IMR-90 (cell line): ENCODE data around the gene LANCL3. TPM values are rescaled to one million over a fixed set of nuclear protein-coding genes. Genes with fewer than 3 reads are reported as not detected.

Experiments used
- ATAC-seq: fragments of 200-7000 bp; cut with Tn5 transposase; 2 replicates; pipeline ENCODE4 v1.9.1; 2020; ENCODE audit warnings: low read depth, mild to moderate bottlenecking, moderate library complexity
- BruUV-seq: library from RNA; stranded (reverse); fragments of 400-500 nt; replicated peaks from 2 replicates; lab custom pipeline; 2021; lab: Mats Ljungman, UMichigan
- CTCF ChIA-PET: fragments of 300-600 bp; formaldehyde crosslinking; extraction: SDS; loops from one replicate; lab custom pipeline; 2021; ENCODE audit warnings: antibody characterized with exemption; lab: Yijun Ruan, JAX
- POLR2A ChIA-PET: fragments of 300-600 bp; sonication (Branson Sonifier 250); formaldehyde crosslinking; loops from one replicate; lab custom pipeline; 2022; ENCODE audit warnings: antibody characterized with exemption; ENCODE audit not compliant: unreplicated experiment; lab: Charles Lee
- DNase-seq: peaks from one replicate; pipeline ENCODE4 v3.0.0; 2013
- H2AFZ ChIP-seq: replicated peaks from 2 replicates; pipeline ENCODE3; 2013; ENCODE audit warnings: low read length, mild to moderate bottlenecking; ENCODE audit not compliant: poor library complexity
- H2AK5ac ChIP-seq: 2 replicates; pipeline ENCODE4 v1.6.1; 2013; ENCODE audit warnings: low read depth, low read length, inconsistent platforms
- H2AK9ac ChIP-seq: replicated peaks from 2 replicates; pipeline ENCODE3; 2013; ENCODE audit warnings: mild to moderate bottlenecking, low read depth, low read length, moderate library complexity; ENCODE audit not compliant: poor library complexity
- H2BK120ac ChIP-seq: 2 replicates; pipeline ENCODE4 v1.6.1; 2013; ENCODE audit warnings: low read depth, low read length, inconsistent platforms
- H2BK15ac ChIP-seq: 3 replicates; pipeline ENCODE4 v1.6.1; 2013; ENCODE audit warnings: low read depth, low read length, inconsistent platforms
- H2BK20ac ChIP-seq: 2 replicates; pipeline ENCODE4 v1.6.1; 2013; ENCODE audit warnings: low read depth, mild to moderate bottlenecking, inconsistent platforms, low read length, moderate library complexity
- H2BK5ac ChIP-seq: 2 replicates; pipeline ENCODE4 v1.6.1; 2013; ENCODE audit warnings: mild to moderate bottlenecking, low read depth, low read length, inconsistent platforms; ENCODE audit not compliant: poor library complexity, severe bottlenecking
- H3K14ac ChIP-seq: replicated peaks from 2 replicates; pipeline ENCODE4 v1.6.1; 2013; ENCODE audit warnings: low read depth, low read length, inconsistent platforms
- H3K18ac ChIP-seq: 2 replicates; pipeline ENCODE4 v1.6.1; 2013; ENCODE audit warnings: low read depth, low read length, control low read depth
- H3K23ac ChIP-seq: 2 replicates; pipeline ENCODE4 v1.6.1; 2013; ENCODE audit warnings: low read depth, low read length, inconsistent platforms
- H3K27ac ChIP-seq: 2 replicates; pipeline ENCODE4 v1.5.1; 2013; ENCODE audit warnings: mild to moderate bottlenecking, control low read depth, low read length; ENCODE audit not compliant: insufficient read depth
- H3K27me3 ChIP-seq: 2 replicates; pipeline ENCODE4 v1.6.1; 2013; ENCODE audit warnings: low read length; ENCODE audit not compliant: control insufficient read depth, insufficient read depth
- H3K36me3 ChIP-seq: 2 replicates; pipeline ENCODE4 v1.6.1; 2013; ENCODE audit warnings: low read length, mixed read lengths; ENCODE audit not compliant: control insufficient read depth, insufficient read depth
- H3K4ac ChIP-seq: 2 replicates; pipeline ENCODE4 v1.6.1; 2013; ENCODE audit warnings: low read depth, low read length, inconsistent platforms
- H3K4me1 ChIP-seq: 2 replicates; pipeline ENCODE4 v1.6.1; 2013; ENCODE audit warnings: low read length, mixed read lengths; ENCODE audit not compliant: control insufficient read depth, insufficient read depth
- H3K4me2 ChIP-seq: 2 replicates; pipeline ENCODE4 v1.6.1; 2013; ENCODE audit warnings: low read depth, mild to moderate bottlenecking, control low read depth, low read length, moderate library complexity
- H3K4me3 ChIP-seq: 2 replicates; pipeline ENCODE4 v1.5.1; 2013; ENCODE audit warnings: low read depth, mild to moderate bottlenecking, control low read depth, low read length, moderate library complexity; ENCODE audit not compliant: insufficient read depth
- H3K56ac ChIP-seq: 2 replicates; pipeline ENCODE4 v1.6.1; 2013; ENCODE audit warnings: low read length, inconsistent platforms; ENCODE audit not compliant: insufficient read depth; ENCODE audit errors: extremely low read depth
- H3K79me1 ChIP-seq, 2 experiments: 2 replicates each; pipeline ENCODE4 v1.6.1; 2013; ENCODE audit warnings: low read length in 2 of 2, inconsistent platforms in 1 of 2, low read depth in 1 of 2
- H3K9ac ChIP-seq: 2 replicates; pipeline ENCODE4 v1.6.1; 2013; ENCODE audit warnings: low read depth, low read length, control low read depth
- H3K9me1 ChIP-seq: 2 replicates; pipeline ENCODE4 v1.6.1; 2013; ENCODE audit warnings: low read length, inconsistent platforms; ENCODE audit not compliant: insufficient read depth
- H3K9me3 ChIP-seq: 2 replicates; pipeline ENCODE4 v1.6.1; 2013; ENCODE audit warnings: low read length; ENCODE audit not compliant: control insufficient read depth, insufficient read depth
- H4K20me1 ChIP-seq: 2 replicates; pipeline ENCODE4 v1.6.1; 2013; ENCODE audit warnings: low read length, inconsistent platforms; ENCODE audit not compliant: insufficient read depth
- H4K5ac ChIP-seq: 2 replicates; pipeline ENCODE4 v1.6.1; 2013; ENCODE audit warnings: mild to moderate bottlenecking, low read depth, low read length, control low read depth
- H4K8ac ChIP-seq, 2 experiments: 2 replicates each; pipeline ENCODE4 v1.6.1; 2013; ENCODE audit warnings: low read depth in 2 of 2, low read length in 2 of 2, control low read depth in 1 of 2, inconsistent platforms in 1 of 2
- H4K91ac ChIP-seq: 2 replicates; pipeline ENCODE4 v1.6.1; 2013; ENCODE audit warnings: low read depth, low read length, inconsistent platforms; ENCODE audit not compliant: insufficient read depth
- BHLHE40 ChIP-seq: fragments of 150-350 bp; IDR thresholded peaks from 2 replicates; pipeline ENCODE4 v1.6.1; 2016; ENCODE audit warnings: mild to moderate bottlenecking, low read depth, low read length
- CEBPB ChIP-seq: IDR thresholded peaks from 2 replicates; pipeline ENCODE4 v1.6.1; 2012; ENCODE audit warnings: low read depth, low read length, improper control_type of control experiment
- CHD1 ChIP-seq: IDR thresholded peaks from 2 replicates; pipeline ENCODE4 v1.6.1; 2012; ENCODE audit warnings: low read depth, low read length, improper control_type of control experiment
- FOS ChIP-seq: fragments of 150-350 bp; IDR thresholded peaks from 2 replicates; pipeline ENCODE4 v1.6.1; 2016; ENCODE audit warnings: low read depth, low read length
- MAFK ChIP-seq: IDR thresholded peaks from 2 replicates; pipeline ENCODE4 v1.6.1; 2012; ENCODE audit warnings: low read depth, low read length, improper control_type of control experiment
- MAZ ChIP-seq: IDR thresholded peaks from 2 replicates; pipeline ENCODE4 v1.6.1; 2012; ENCODE audit warnings: low read depth, mild to moderate bottlenecking, low read length, improper control_type of control experiment, moderate library complexity, borderline replicate concordance
- MXI1 ChIP-seq: IDR thresholded peaks from 2 replicates; pipeline ENCODE4 v1.6.1; 2012; ENCODE audit warnings: low read depth, mild to moderate bottlenecking, low read length, moderate library complexity, borderline replicate concordance
- NFE2L2 ChIP-seq: fragments of 150-350 bp; IDR thresholded peaks from 2 replicates; pipeline ENCODE4 v1.6.1; 2016; ENCODE audit warnings: low read depth, mild to moderate bottlenecking, low read length
- POLR2A ChIP-seq: IDR thresholded peaks from 2 replicates; pipeline ENCODE4 v1.6.1; 2012; ENCODE audit warnings: mild to moderate bottlenecking, low read depth, low read length
- RAD21 ChIP-seq: IDR thresholded peaks from 2 replicates; pipeline ENCODE4 v1.6.1; 2012; ENCODE audit warnings: low read length, improper control_type of control experiment
- RCOR1 ChIP-seq: IDR thresholded peaks from 2 replicates; pipeline ENCODE4 v1.6.1; 2012; ENCODE audit warnings: mild to moderate bottlenecking, low read length, improper control_type of control experiment; ENCODE audit not compliant: insufficient replicate concordance
- RFX5 ChIP-seq: IDR thresholded peaks from 2 replicates; pipeline ENCODE4 v1.8.0; 2012; ENCODE audit warnings: low read depth, mild to moderate bottlenecking, low read length, moderate library complexity
- SMC3 ChIP-seq: fragments of 150-350 bp; IDR thresholded peaks from 2 replicates; pipeline ENCODE4 v1.6.1; 2016; ENCODE audit warnings: low read depth, mild to moderate bottlenecking, antibody characterized with exemption, low read length, moderate library complexity
- WGBS, 2 experiments: methylation state at CpG; one replicate each; pipeline versions ENCODE4 v1.1.5 to v1.1.7; 2013; ENCODE audit warnings: missing lambda C conversion rate in 2 of 2; ENCODE audit not compliant: insufficient read length in 1 of 2; ENCODE audit errors: extremely low coverage in 2 of 2; 5-methylcytosine and 5-hydroxymethylcytosine counted together
- dilution Hi-C: fragments of 300-500 bp; cut with HindIII; formaldehyde crosslinking; loops from one replicate; pipeline ENCODE4 v1.14.3; 2018; ENCODE audit warnings: low sequenced_read_pairs; ENCODE audit not compliant: unreplicated experiment
- in situ Hi-C: fragments of 300-500 bp; cut with MboI; formaldehyde crosslinking; loops from 3 replicates; pipeline ENCODE4 v1.14.3; 2019; ENCODE audit warnings: low sequenced_read_pairs, inconsistent platforms, mixed read lengths
- intact Hi-C: fragments of 100-400 bp; cut with micrococcal nuclease; formaldehyde crosslinking; loops from 2 replicates; pipeline ENCODE4 v1.10.0; 2022
- polyA plus RNA-seq, 3 experiments: library from polyadenylated mRNA; depleted of rRNA; stranded (reverse); fragments of >200 nt; gene quantifications; 2 replicates each; pipeline ENCODE4 v1.2.3, GENCODE V29; 2012; ENCODE audit warnings: low replicate concordance in 1 of 3
- total RNA-seq: library from RNA; depleted of rRNA; stranded (reverse); fragments of >200 nt; gene quantifications from 2 replicates; pipeline ENCODE4 v1.2.3, GENCODE V29; 2012
- TF ChIP-seq, protein P1 (sequence below): fragments of 150-350 bp; IDR thresholded peaks from 2 replicates; pipeline ENCODE4 v1.6.1; 2017; ENCODE audit warnings: mild to moderate bottlenecking, antibody characterized with exemption, low read length, low read depth
- TF ChIP-seq, protein P2 (sequence below): fragments of 150-350 bp; IDR thresholded peaks from 2 replicates; pipeline ENCODE4 v1.6.1; 2016; ENCODE audit warnings: low read depth, mild to moderate bottlenecking, low read length, moderate library complexity, borderline replicate concordance
- TF ChIP-seq, protein P3 (sequence below): conservative IDR thresholded peaks from 2 replicates; pipeline ENCODE4 v1.5.1; 2012; ENCODE audit warnings: mild to moderate bottlenecking, low read depth, low read length, improper control_type of control experiment

LANCL3 gene
- total and polyA plus RNA-seq, 2 of the 4 experiments (the other 2 are of a cell fraction) = not detected

DNA sequence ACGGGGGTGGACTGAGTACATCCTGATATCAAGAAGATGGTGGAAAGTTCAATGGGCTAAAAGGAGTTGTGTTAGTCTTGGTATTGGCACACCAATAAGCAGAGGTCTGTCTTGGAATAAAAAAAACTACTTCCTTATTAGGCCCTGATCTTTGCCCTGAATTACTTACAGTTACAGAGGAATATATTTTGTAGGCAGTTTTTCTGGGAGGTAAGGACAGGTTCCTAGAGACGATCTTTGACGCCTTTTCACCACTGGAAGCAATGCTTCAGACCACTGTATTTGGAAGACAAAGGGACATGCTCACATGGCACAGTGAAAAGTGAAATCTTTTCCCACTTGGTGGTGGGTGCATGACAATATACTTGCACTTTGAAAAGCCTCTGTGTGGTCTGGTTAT lies 113.5 kb downstream of the LANCL3 start:
- in situ Hi-C loops (no loop called here), dilution Hi-C loops (no loop called here), intact Hi-C loops (no loop called here)
- H3K79me1 ChIP-seq = no peaks in the 10 kb centered on the region
- no peaks in the 10 kb centered on the region for H3K9me3 ChIP-seq
- H2BK5ac ChIP-seq = no peak overlapping the region
- H3K9ac ChIP-seq = no peak overlapping the region
- DNase-seq (no peak), ATAC-seq (peak; percentile 18; the same call in 1 of the 2 replicates)
- no peak overlapping the region for H4K91ac ChIP-seq
- peaks cover 2% of the 10 kb centered on the region; the same call in 1 of the 2 replicates for H3K27me3 ChIP-seq
- no peak overlapping the region for H3K4me3 ChIP-seq
- no peak overlapping the region for H2BK120ac ChIP-seq
- H2AK9ac ChIP-seq = no peak overlapping the region
- peak overlapping the region; percentile 45; the same call in 1 of the 2 replicates for H2BK20ac ChIP-seq
- no peak overlapping the region for H3K23ac ChIP-seq
- H4K5ac ChIP-seq = no peak overlapping the region
- no peaks in the 10 kb centered on the region for H3K4me1 ChIP-seq
- no peak overlapping the region for H2AK5ac ChIP-seq
- no peak overlapping the region for H4K8ac ChIP-seq
- CTCF ChIA-PET = no interaction called here
- H3K18ac ChIP-seq = no peak overlapping the region
- H3K9me1 ChIP-seq = no peaks in the 10 kb centered on the region
- no peak for TF ChIP-seq MAFK
- no peak for TF ChIP-seq POLR2A
- TF ChIP-seq RCOR1 = no peak
- TF ChIP-seq, protein P1, sequence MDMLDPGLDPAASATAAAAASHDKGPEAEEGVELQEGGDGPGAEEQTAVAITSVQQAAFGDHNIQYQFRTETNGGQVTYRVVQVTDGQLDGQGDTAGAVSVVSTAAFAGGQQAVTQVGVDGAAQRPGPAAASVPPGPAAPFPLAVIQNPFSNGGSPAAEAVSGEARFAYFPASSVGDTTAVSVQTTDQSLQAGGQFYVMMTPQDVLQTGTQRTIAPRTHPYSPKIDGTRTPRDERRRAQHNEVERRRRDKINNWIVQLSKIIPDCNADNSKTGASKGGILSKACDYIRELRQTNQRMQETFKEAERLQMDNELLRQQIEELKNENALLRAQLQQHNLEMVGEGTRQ = no peak
- no peak for TF ChIP-seq RAD21
- TF ChIP-seq MAZ = no peak
- no peak for TF ChIP-seq CEBPB
- TF ChIP-seq NFE2L2 = no peak
- TF ChIP-seq BHLHE40 = no peak
- TF ChIP-seq FOS = no peak
- no peak for TF ChIP-seq RFX5
- no peak for TF ChIP-seq SMC3
- no peak for TF ChIP-seq MXI1
- TF ChIP-seq, protein P2, sequence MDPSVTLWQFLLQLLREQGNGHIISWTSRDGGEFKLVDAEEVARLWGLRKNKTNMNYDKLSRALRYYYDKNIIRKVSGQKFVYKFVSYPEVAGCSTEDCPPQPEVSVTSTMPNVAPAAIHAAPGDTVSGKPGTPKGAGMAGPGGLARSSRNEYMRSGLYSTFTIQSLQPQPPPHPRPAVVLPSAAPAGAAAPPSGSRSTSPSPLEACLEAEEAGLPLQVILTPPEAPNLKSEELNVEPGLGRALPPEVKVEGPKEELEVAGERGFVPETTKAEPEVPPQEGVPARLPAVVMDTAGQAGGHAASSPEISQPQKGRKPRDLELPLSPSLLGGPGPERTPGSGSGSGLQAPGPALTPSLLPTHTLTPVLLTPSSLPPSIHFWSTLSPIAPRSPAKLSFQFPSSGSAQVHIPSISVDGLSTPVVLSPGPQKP = no peak
- TF ChIP-seq, protein P3, sequence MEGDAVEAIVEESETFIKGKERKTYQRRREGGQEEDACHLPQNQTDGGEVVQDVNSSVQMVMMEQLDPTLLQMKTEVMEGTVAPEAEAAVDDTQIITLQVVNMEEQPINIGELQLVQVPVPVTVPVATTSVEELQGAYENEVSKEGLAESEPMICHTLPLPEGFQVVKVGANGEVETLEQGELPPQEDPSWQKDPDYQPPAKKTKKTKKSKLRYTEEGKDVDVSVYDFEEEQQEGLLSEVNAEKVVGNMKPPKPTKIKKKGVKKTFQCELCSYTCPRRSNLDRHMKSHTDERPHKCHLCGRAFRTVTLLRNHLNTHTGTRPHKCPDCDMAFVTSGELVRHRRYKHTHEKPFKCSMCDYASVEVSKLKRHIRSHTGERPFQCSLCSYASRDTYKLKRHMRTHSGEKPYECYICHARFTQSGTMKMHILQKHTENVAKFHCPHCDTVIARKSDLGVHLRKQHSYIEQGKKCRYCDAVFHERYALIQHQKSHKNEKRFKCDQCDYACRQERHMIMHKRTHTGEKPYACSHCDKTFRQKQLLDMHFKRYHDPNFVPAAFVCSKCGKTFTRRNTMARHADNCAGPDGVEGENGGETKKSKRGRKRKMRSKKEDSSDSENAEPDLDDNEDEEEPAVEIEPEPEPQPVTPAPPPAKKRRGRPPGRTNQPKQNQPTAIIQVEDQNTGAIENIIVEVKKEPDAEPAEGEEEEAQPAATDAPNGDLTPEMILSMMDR = no peak
- no peak for TF ChIP-seq CHD1
- POLR2A ChIA-PET = no interaction called here
- H4K20me1 ChIP-seq = no peaks in the 10 kb centered on the region
- no peak overlapping the region for H3K4me2 ChIP-seq
- H2AFZ ChIP-seq = peak overlapping the region; percentile 60
- no peak overlapping the region for H3K14ac ChIP-seq
- no TSS peak for BruUV-seq
- H3K56ac ChIP-seq = no peak overlapping the region
- no CpG with 5 or more reads among the region's 3 CpGs for WGBS, 2 experiments
- no peaks in the 10 kb centered on the region for H3K36me3 ChIP-seq
- H3K4ac ChIP-seq = no peak overlapping the region
- H3K27ac ChIP-seq = no peak overlapping the region
- H2BK15ac ChIP-seq = no peak overlapping the region; the same call in 2 of the 3 replicates
